DMS153 (cell line): ENCODE results near the gene COL15A1.

Experiments used
- DNase-seq: peaks from one replicate; lab custom pipeline; 2025; lab: John Stamatoyannopoulos, UW

The COL15A1 gene

GRCh38 chr9:99056886-99057664 is 113.4 kb downstream of the COL15A1 start:
- DNase-seq, result no peak

GRCh38 chr9:99057665-99058625 is 114.2 kb downstream of the COL15A1 start:
- DNase-seq, result no peak

- DNase-seq, result no peak
Observed at GRCh38 chr9:99058964-99059921, 115.5 kb downstream of the COL15A1 start.

- no peak for DNase-seq
Observed at GRCh38 chr9:99060621-99061020, 116.9 kb downstream of the COL15A1 start.

- no peak for DNase-seq
Observed at GRCh38 chr9:99062549-99062948, 118.8 kb downstream of the COL15A1 start.

- no peak for DNase-seq
Observed at GRCh38 chr9:99063522-99063921, 119.8 kb downstream of the COL15A1 start.

GRCh38 chr9:99066571-99066970 is 122.9 kb downstream of the COL15A1 start:
- DNase-seq, result no peak

GRCh38 chr9:99069075-99069474 is 125.4 kb downstream of the COL15A1 start:
- DNase-seq, result no peak

- no peak for DNase-seq
Observed at GRCh38 chr9:99069546-99069945, 125.8 kb downstream of the COL15A1 start.

GRCh38 chr9:99070681-99071080 is 127.0 kb downstream of the COL15A1 start:
- no peak for DNase-seq

GRCh38 chr9:99071313-99072039 is 127.8 kb downstream of the COL15A1 start:
- no peak for DNase-seq

GRCh38 chr9:99072040-99072394 is 128.3 kb downstream of the COL15A1 start:
- DNase-seq, result no peak

GRCh38 chr9:99073347-99073746 is 129.6 kb downstream of the COL15A1 start:
- no peak for DNase-seq

GRCh38 chr9:99073985-99074901 is 130.5 kb downstream of the COL15A1 start:
- no peak for DNase-seq

GRCh38 chr9:99074902-99075245 is 131.2 kb downstream of the COL15A1 start:
- no peak for DNase-seq

- DNase-seq, result no peak
Observed at GRCh38 chr9:99075246-99075912, 131.7 kb downstream of the COL15A1 start.

GRCh38 chr9:99076030-99076429 is 132.3 kb downstream of the COL15A1 start:
- DNase-seq, result no peak

- DNase-seq, result no peak
Observed at GRCh38 chr9:99076483-99077171, 132.9 kb downstream of the COL15A1 start.

- DNase-seq, result no peak
Observed at GRCh38 chr9:99078717-99079116, 135.0 kb downstream of the COL15A1 start.
